ENCODE measurements around the gene ZNF665.
"Not testable (repeated sequence)": the region's sequence is repeated elsewhere in the genome, so short reads cannot be mapped to it uniquely, and the experiment has no call there.

Gene ZNF665

GRCh38 chr19:53136432-53136831 lies 56.7 kb downstream of the ZNF665 start:
- no peak overlapping the region for H3K4me3 Mint-ChIP-seq
- no peaks in the 10 kb centered on the region for H3K27me3 Mint-ChIP-seq (ENCODE audit: low read depth)
- H3K9me3 Mint-ChIP-seq, result peaks cover 38% of the 10 kb centered on the region
- peaks cover 55% of the 10 kb centered on the region for H3K36me3 Mint-ChIP-seq (ENCODE audit: low read depth)
- TF ChIP-seq CTCF (IDR thresholded peaks at IDR 0.05; ENCODE audit: unreplicated experiment in 3 of 3), result no peak
- H3K27ac Mint-ChIP-seq, result no peak overlapping the region
- peaks cover 15% of the 10 kb centered on the region for H3K4me1 Mint-ChIP-seq

- Mint-ChIP-seq H3K27me3 (ENCODE audit: low read depth) (no peaks in the 10 kb centered on the region), H3K27ac (peak within 1 kb of the TSS; percentile 8 to 88 (median 40)), H3K4me1 (peaks cover 19% of the 10 kb centered on the region), H3K36me3 (ENCODE audit: low read depth) (peaks cover 43% of the 10 kb centered on the region), H3K4me3 (peak within 1 kb of the TSS; percentile 85 to 94 (median 89)), H3K9me3 (peaks cover 16% of the 10 kb centered on the region)
- TF ChIP-seq CTCF (IDR thresholded peaks at IDR 0.05; ENCODE audit: unreplicated experiment in 3 of 3), result no peak
Observed at GRCh38 chr19:53132141-53132991, 60.8 kb downstream of the ZNF665 start, which contains the start of gene ZNF415. TSS of gene ZNF415 (minus strand) at chr19:53132910. CDS start at chr19:53122676, 10,234 bp downstream.

- Mint-ChIP-seq H3K36me3 (ENCODE audit: low read depth) (peaks cover 42% of the 10 kb centered on the region), H3K27me3 (ENCODE audit: low read depth) (no peaks in the 10 kb centered on the region), H3K4me3 (peak overlapping the region; percentile 85 to 94 (median 89)), H3K4me1 (peaks cover 19% of the 10 kb centered on the region), H3K27ac (peak overlapping the region in 2 of 3 experiments; percentile 8 to 16), H3K9me3 (peaks cover 12% of the 10 kb centered on the region)
- no peak for TF ChIP-seq CTCF (IDR thresholded peaks at IDR 0.05; ENCODE audit: unreplicated experiment in 3 of 3)
Observed at GRCh38 chr19:53131727-53132126, 61.4 kb downstream of the ZNF665 start.

- H3K9me3 Mint-ChIP-seq, result peaks cover 8% of the 10 kb centered on the region
- H3K4me3 Mint-ChIP-seq, result peak overlapping the region; percentile 85 to 94 (median 89)
- peaks cover 39% of the 10 kb centered on the region for H3K36me3 Mint-ChIP-seq (ENCODE audit: low read depth)
- H3K4me1 Mint-ChIP-seq, result peaks cover 19% of the 10 kb centered on the region
- peak overlapping the region in 1 of 3 experiments; percentile 16 for H3K27ac Mint-ChIP-seq
- no peaks in the 10 kb centered on the region for H3K27me3 Mint-ChIP-seq (ENCODE audit: low read depth)
- no peak for TF ChIP-seq CTCF (IDR thresholded peaks at IDR 0.05; ENCODE audit: unreplicated experiment in 3 of 3)
Observed at GRCh38 chr19:53131085-53131590, 62.0 kb downstream of the ZNF665 start.

- Mint-ChIP-seq H3K4me1 (peaks cover 19% of the 10 kb centered on the region), H3K27ac (no peak overlapping the region), H3K27me3 (ENCODE audit: low read depth) (no peaks in the 10 kb centered on the region), H3K4me3 (peak overlapping the region; percentile 15 to 53 (median 21)), H3K36me3 (ENCODE audit: low read depth) (peaks cover 35% of the 10 kb centered on the region), H3K9me3 (peaks cover 4% of the 10 kb centered on the region)
- no peak for TF ChIP-seq CTCF (IDR thresholded peaks at IDR 0.05; ENCODE audit: unreplicated experiment in 3 of 3)
Observed at GRCh38 chr19:53130506-53130905, 62.7 kb downstream of the ZNF665 start.

GRCh38 chr19:53126733-53127526 lies 66.2 kb downstream of the ZNF665 start:
- Mint-ChIP-seq H3K27ac (peak overlapping the region in 1 of 3 experiments; percentile 49), H3K36me3 (ENCODE audit: low read depth) (peaks cover 53% of the 10 kb centered on the region)
- H3K4me3 Mint-ChIP-seq; H3K9me3 Mint-ChIP-seq; H3K4me1 Mint-ChIP-seq; H3K27me3 Mint-ChIP-seq (ENCODE audit: low read depth): not testable (repeated sequence)

Data from nephron (organoid).